Neural progenitor cell (in vitro differentiated cells): ENCODE results near the gene SNX8. TPM values are rescaled to one million over a fixed set of nuclear protein-coding genes. Genes with fewer than 3 reads are reported as not detected.

ENCODE experiments used
- DNase-seq: peaks from one replicate; pipeline ENCODE4 v3.0.0-alpha.2; 2016; ENCODE audit warnings: low spot score
- H2AFZ ChIP-seq: fragments of 200-600 bp; sonication (generic); replicated peaks from 2 replicates; pipeline ENCODE4 v1.6.1; 2016; ENCODE audit warnings: antibody characterized with exemption
- H3F3A ChIP-seq: fragments of 200-600 bp; sonication (generic); 2 replicates; pipeline ENCODE4 v1.6.1; 2016; ENCODE audit warnings: antibody characterized with exemption, low read depth
- H3K27ac ChIP-seq: fragments of 200-600 bp; sonication (generic); 2 replicates; pipeline ENCODE4 v1.5.1; 2016; ENCODE audit warnings: mild to moderate bottlenecking
- H3K27me3 ChIP-seq: fragments of 200-600 bp; sonication (generic); 2 replicates; pipeline ENCODE4 v1.6.1; 2016; ENCODE audit warnings: mild to moderate bottlenecking, moderate library complexity
- H3K36me3 ChIP-seq: fragments of 200-600 bp; sonication (generic); 2 replicates; pipeline ENCODE4 v1.5.1; 2016
- H3K4me1 ChIP-seq: fragments of 200-600 bp; sonication (generic); 2 replicates; pipeline ENCODE4 v1.6.1; 2016; ENCODE audit warnings: mixed run types
- H3K4me2 ChIP-seq: fragments of 200-600 bp; sonication (generic); 2 replicates; pipeline ENCODE4 v1.6.1; 2016
- H3K4me3 ChIP-seq: fragments of 200-600 bp; sonication (generic); 2 replicates; pipeline ENCODE4 v1.5.1; 2016
- H3K79me2 ChIP-seq: fragments of 200-600 bp; sonication (generic); 2 replicates; pipeline ENCODE4 v1.6.1; 2016; ENCODE audit warnings: low read depth
- H3K9ac ChIP-seq: fragments of 200-600 bp; sonication (generic); 2 replicates; pipeline ENCODE4 v1.6.1; 2016
- H3K9me3 ChIP-seq: fragments of 200-600 bp; sonication (generic); 2 replicates; pipeline ENCODE4 v1.5.1; 2016; ENCODE audit warnings: low read depth
- H4K20me1 ChIP-seq: fragments of 200-600 bp; sonication (generic); 2 replicates; pipeline ENCODE4 v1.6.1; 2016; ENCODE audit warnings: low read depth
- H3K27ac Mint-ChIP-seq: 3 replicates; pipeline ENCODE4 v1.8.0; 2021; ENCODE audit warnings: mixed read lengths
- H3K27me3 Mint-ChIP-seq: 2 replicates; pipeline ENCODE4 v1.8.0; 2022; ENCODE audit warnings: low read depth, mild to moderate bottlenecking, inconsistent platforms, moderate library complexity, mixed read lengths; ENCODE audit not compliant: insufficient read depth
- H3K36me3 Mint-ChIP-seq: 3 replicates; pipeline ENCODE4 v1.8.0; 2021; ENCODE audit warnings: mixed read lengths
- H3K4me1 Mint-ChIP-seq: 3 replicates; pipeline ENCODE4 v1.8.0; 2021; ENCODE audit warnings: mixed read lengths
- H3K4me3 Mint-ChIP-seq: 3 replicates; pipeline ENCODE4 v1.8.0; 2021; ENCODE audit warnings: mild to moderate bottlenecking, moderate library complexity, mixed read lengths
- H3K9me3 Mint-ChIP-seq: 3 replicates; pipeline ENCODE4 v1.8.0; 2020; ENCODE audit warnings: mixed read lengths
- EZH2 ChIP-seq: fragments of 200-600 bp; sonication (generic); IDR thresholded peaks from 2 replicates; pipeline ENCODE4 v1.6.1; 2017; ENCODE audit warnings: antibody characterized with exemption, mild to moderate bottlenecking, moderate library complexity
- EZH2phosphoT487 ChIP-seq: fragments of 200-600 bp; sonication (generic); IDR thresholded peaks from 2 replicates; pipeline ENCODE4 v1.6.1; 2017; ENCODE audit warnings: antibody characterized with exemption
- total RNA-seq: library from RNA; depleted of rRNA; stranded (reverse); fragments of >200 nt; gene quantifications from 2 replicates; pipeline ENCODE4 v1.2.3, GENCODE V29; 2015; ENCODE audit warnings: low replicate concordance
- TF ChIP-seq, protein P1 (sequence below): fragments of 200-600 bp; sonication (generic); IDR thresholded peaks from 2 replicates; pipeline ENCODE4 v1.5.1; 2017; ENCODE audit warnings: antibody characterized with exemption, mild to moderate bottlenecking

SNX8 gene
- total RNA-seq, 1 donor from 2014 or later: 3.6 TPM

DNA sequence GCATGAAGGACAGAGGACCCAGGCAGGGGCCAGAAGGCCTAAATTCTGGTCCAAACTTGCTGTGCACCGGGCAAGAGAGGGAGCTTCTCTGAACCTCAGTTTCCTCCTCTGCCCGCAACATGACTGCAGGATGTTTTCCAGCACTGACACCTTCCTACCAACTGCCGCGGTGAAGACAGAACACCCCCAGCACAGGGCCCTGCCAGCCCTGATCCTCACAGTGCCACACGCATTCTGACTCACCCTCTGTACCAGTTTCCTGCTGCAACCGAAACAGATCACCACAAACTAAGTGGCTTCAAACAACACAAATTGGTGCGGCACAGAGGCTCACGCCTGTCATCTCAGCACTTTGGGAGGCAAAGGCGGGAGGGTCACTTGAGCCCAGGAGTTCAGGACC, 99.6 kb downstream of the SNX8 start:
- H3K36me3 ChIP-seq: no peaks in the 10 kb centered on the region
- no peaks in the 10 kb centered on the region for H3K79me2 ChIP-seq
- Mint-ChIP-seq H3K27ac (no peak overlapping the region), H3K36me3 (peaks cover 29% of the 10 kb centered on the region), H3K4me1 (no peaks in the 10 kb centered on the region), H3K27me3 (peaks cover 6% of the 10 kb centered on the region), H3K9me3 (no peaks in the 10 kb centered on the region), H3K4me3 (no peak overlapping the region)
- H4K20me1 ChIP-seq: peaks cover 4% of the 10 kb centered on the region
- no peak overlapping the region for H3K27ac ChIP-seq
- DNase-seq: no peak
- H2AFZ ChIP-seq: no peak overlapping the region
- H3K9me3 ChIP-seq: no peaks in the 10 kb centered on the region
- TF ChIP-seq EZH2phosphoT487 (no peak), EZH2 (no peak)
- TF ChIP-seq, protein P1, sequence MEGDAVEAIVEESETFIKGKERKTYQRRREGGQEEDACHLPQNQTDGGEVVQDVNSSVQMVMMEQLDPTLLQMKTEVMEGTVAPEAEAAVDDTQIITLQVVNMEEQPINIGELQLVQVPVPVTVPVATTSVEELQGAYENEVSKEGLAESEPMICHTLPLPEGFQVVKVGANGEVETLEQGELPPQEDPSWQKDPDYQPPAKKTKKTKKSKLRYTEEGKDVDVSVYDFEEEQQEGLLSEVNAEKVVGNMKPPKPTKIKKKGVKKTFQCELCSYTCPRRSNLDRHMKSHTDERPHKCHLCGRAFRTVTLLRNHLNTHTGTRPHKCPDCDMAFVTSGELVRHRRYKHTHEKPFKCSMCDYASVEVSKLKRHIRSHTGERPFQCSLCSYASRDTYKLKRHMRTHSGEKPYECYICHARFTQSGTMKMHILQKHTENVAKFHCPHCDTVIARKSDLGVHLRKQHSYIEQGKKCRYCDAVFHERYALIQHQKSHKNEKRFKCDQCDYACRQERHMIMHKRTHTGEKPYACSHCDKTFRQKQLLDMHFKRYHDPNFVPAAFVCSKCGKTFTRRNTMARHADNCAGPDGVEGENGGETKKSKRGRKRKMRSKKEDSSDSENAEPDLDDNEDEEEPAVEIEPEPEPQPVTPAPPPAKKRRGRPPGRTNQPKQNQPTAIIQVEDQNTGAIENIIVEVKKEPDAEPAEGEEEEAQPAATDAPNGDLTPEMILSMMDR: no peak
- no peaks in the 10 kb centered on the region for H3F3A ChIP-seq
- H3K27me3 ChIP-seq: no peaks in the 10 kb centered on the region
- no peak overlapping the region for H3K4me2 ChIP-seq
- H3K4me1 ChIP-seq: no peaks in the 10 kb centered on the region
- H3K9ac ChIP-seq: no peak overlapping the region
- H3K4me3 ChIP-seq: no peak overlapping the region

DNA sequence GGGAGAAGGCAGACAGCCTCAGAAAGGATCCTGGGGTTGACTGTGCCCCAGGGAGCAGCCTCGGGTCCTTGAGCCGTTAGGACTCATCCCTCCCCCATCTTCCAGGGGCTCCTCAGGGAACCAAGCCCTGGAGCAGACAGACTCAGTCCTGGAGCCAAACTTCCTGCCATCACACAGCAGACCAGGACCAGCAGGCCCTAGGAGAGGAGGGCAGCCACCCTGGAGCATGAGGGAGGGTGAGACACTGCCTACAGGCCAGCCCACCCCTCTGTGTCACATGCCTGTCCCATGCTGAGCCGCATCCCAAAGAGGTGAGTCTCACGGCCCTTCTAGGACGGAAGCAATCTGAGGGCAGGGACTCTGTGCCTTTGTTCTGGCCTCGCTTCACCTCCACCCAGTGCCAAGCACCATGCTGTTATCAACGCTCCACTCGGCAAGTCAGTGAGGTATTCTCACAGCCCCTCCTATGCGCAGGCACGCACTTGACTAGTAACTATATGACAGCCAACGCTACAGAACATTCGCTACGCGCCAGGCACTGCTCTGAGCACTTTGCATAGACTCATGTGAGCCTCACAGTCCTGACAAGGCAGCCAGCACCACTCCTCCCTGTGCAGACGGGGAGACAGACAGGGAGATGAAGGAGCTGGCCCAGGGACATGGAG, 100.6 kb downstream of the SNX8 start:
- no peak overlapping the region for H3K4me3 ChIP-seq
- Mint-ChIP-seq H3K9me3 (no peaks in the 10 kb centered on the region), H3K36me3 (peaks cover 33% of the 10 kb centered on the region), H3K4me3 (no peak overlapping the region), H3K4me1 (no peaks in the 10 kb centered on the region), H3K27me3 (peaks cover 6% of the 10 kb centered on the region), H3K27ac (no peak overlapping the region)
- H3F3A ChIP-seq: no peaks in the 10 kb centered on the region
- no peaks in the 10 kb centered on the region for H3K79me2 ChIP-seq
- TF ChIP-seq, protein P1: no peak
- TF ChIP-seq EZH2: no peak
- no peak for TF ChIP-seq EZH2phosphoT487
- H3K9ac ChIP-seq: no peak overlapping the region
- H4K20me1 ChIP-seq: peaks cover 11% of the 10 kb centered on the region
- DNase-seq: no peak
- H3K4me1 ChIP-seq: no peaks in the 10 kb centered on the region
- no peaks in the 10 kb centered on the region for H3K27me3 ChIP-seq
- no peaks in the 10 kb centered on the region for H3K36me3 ChIP-seq
- H3K27ac ChIP-seq: no peak overlapping the region
- H3K9me3 ChIP-seq: no peaks in the 10 kb centered on the region
- no peak overlapping the region for H3K4me2 ChIP-seq
- no peak overlapping the region for H2AFZ ChIP-seq

DNA sequence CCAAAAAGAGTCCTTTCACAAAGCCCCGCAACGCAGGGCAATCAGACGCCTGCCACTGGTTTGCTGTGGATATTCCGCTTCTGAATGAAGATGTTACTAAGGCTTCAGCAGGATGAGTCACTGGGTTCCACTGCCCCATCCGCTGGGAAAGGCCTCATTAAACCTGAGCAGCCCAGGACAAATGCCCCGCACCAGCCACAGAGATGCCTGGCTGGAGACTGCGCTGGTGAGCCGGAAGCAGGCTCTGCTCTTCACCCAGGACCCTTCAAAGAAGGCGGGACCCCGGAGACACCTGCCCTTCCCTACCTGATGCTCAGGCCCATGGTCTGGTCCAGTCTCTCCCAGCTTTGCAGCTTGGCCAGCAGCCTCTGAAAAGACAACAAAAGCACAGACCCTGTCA, 101.3 kb downstream of the SNX8 start:
- H3F3A ChIP-seq: no peaks in the 10 kb centered on the region
- H3K4me2 ChIP-seq: no peak overlapping the region

More for the DNA sequence above, 101.3 kb downstream of the SNX8 start:
- Mint-ChIP-seq H3K27me3 (peaks cover 3% of the 10 kb centered on the region), H3K4me3 (no peak overlapping the region), H3K36me3 (peaks cover 34% of the 10 kb centered on the region), H3K9me3 (no peaks in the 10 kb centered on the region), H3K27ac (no peak overlapping the region), H3K4me1 (no peaks in the 10 kb centered on the region)
- no peak for DNase-seq
- Histone ChIP-seq H3K27me3 (no peaks in the 10 kb centered on the region), H3K4me3 (no peak overlapping the region), H3K36me3 (no peaks in the 10 kb centered on the region), H3K4me1 (no peaks in the 10 kb centered on the region), H4K20me1 (peaks cover 15% of the 10 kb centered on the region), H2AFZ (no peak overlapping the region), H3K9ac (no peak overlapping the region), H3K79me2 (no peaks in the 10 kb centered on the region), H3K27ac (no peak overlapping the region), H3K9me3 (no peaks in the 10 kb centered on the region)
- TF ChIP-seq, protein P1: no peak
- no peak for TF ChIP-seq EZH2
- TF ChIP-seq EZH2phosphoT487: no peak
